SK-N-SH treated with all-trans-retinoic acid at 6 μM for 48 hours (cell line): ENCODE results near the gene OR4D1.

Source experiments
- ATAC-seq: fragments of 200-7000 bp; cut with Tn5 transposase; 3 replicates; pipeline ENCODE4 v1.9.1; 2020; ENCODE audit warnings: mild to moderate bottlenecking, moderate library complexity
- ARNTL ChIP-seq: fragments of 450-650 bp; formaldehyde crosslinking; IDR thresholded peaks from 2 replicates; pipeline ENCODE4 v1.5.0; 2020; ENCODE audit warnings: low read depth, mild to moderate bottlenecking, moderate library complexity, borderline replicate concordance
- BACH2 ChIP-seq: fragments of 250-450 bp; sonication (Bioruptor Pico); IDR thresholded peaks from 2 replicates; pipeline ENCODE4 v1.9.0; 2021; ENCODE audit warnings: mild to moderate bottlenecking, borderline replicate concordance
- CREB5 ChIP-seq: fragments of 250-450 bp; sonication (Bioruptor Pico); IDR thresholded peaks from 2 replicates; pipeline ENCODE4 v1.5.1; 2020; ENCODE audit warnings: low read depth, mild to moderate bottlenecking, moderate library complexity
- CSDC2 ChIP-seq: fragments of 250-450 bp; sonication (Bioruptor Pico); IDR thresholded peaks from 2 replicates; pipeline ENCODE4 v1.5.0; 2020; ENCODE audit warnings: mild to moderate bottlenecking, moderate library complexity
- ESRRG ChIP-seq: fragments of 250-450 bp; sonication (Bioruptor Pico); IDR thresholded peaks from 2 replicates; pipeline ENCODE4 v1.6.1; 2021; ENCODE audit warnings: mild to moderate bottlenecking
- ISL1 ChIP-seq: fragments of 250-450 bp; sonication (Bioruptor Pico); IDR thresholded peaks from 2 replicates; pipeline ENCODE4 v2.1.2; 2022; ENCODE audit warnings: mild to moderate bottlenecking, moderate library complexity
- OSR1 ChIP-seq: fragments of 250-450 bp; sonication (Bioruptor Pico); IDR thresholded peaks from 2 replicates; pipeline ENCODE4 v1.8.0; 2022; ENCODE audit warnings: moderate library complexity, mild to moderate bottlenecking, inconsistent platforms
- PPARA ChIP-seq: fragments of 250-450 bp; sonication (Bioruptor Pico); IDR thresholded peaks from 2 replicates; pipeline ENCODE4 v1.5.0; 2020; ENCODE audit warnings: mild to moderate bottlenecking, borderline replicate concordance
- RARB ChIP-seq: fragments of 250-450 bp; sonication (Bioruptor Pico); IDR thresholded peaks from 2 replicates; pipeline ENCODE4 v1.8.0; 2021; ENCODE audit warnings: mild to moderate bottlenecking, moderate library complexity
- TCF4 ChIP-seq: fragments of 250-450 bp; sonication (Bioruptor Pico); IDR thresholded peaks from 2 replicates; pipeline ENCODE4 v1.8.0; 2021; ENCODE audit warnings: mild to moderate bottlenecking, moderate library complexity, borderline replicate concordance
- TOX ChIP-seq: fragments of 250-450 bp; sonication (Bioruptor Pico); IDR thresholded peaks from 2 replicates; pipeline ENCODE4 v1.8.0; 2021; ENCODE audit warnings: mild to moderate bottlenecking, moderate library complexity, borderline replicate concordance
- ZC3H10 ChIP-seq: fragments of 250-450 bp; sonication (Bioruptor Pico); IDR thresholded peaks from 2 replicates; pipeline ENCODE4 v1.5.1; 2021; ENCODE audit warnings: mild to moderate bottlenecking, moderate library complexity
- ZFP3 ChIP-seq: fragments of 250-450 bp; sonication (Bioruptor Pico); IDR thresholded peaks from 2 replicates; pipeline ENCODE4 v1.5.0; 2020; ENCODE audit warnings: mild to moderate bottlenecking, moderate library complexity
- ZFP30 ChIP-seq: fragments of 450-650 bp; formaldehyde crosslinking; IDR thresholded peaks from 2 replicates; pipeline ENCODE4 v1.5.0; 2022; ENCODE audit warnings: mild to moderate bottlenecking, moderate library complexity
- ZNF565 ChIP-seq: fragments of 450-650 bp; formaldehyde crosslinking; conservative IDR thresholded peaks from 2 replicates; pipeline ENCODE4 v1.5.0; 2020; ENCODE audit warnings: low read depth, mild to moderate bottlenecking, moderate library complexity
- ZNF70 ChIP-seq: fragments of 450-650 bp; formaldehyde crosslinking; IDR thresholded peaks from 2 replicates; pipeline ENCODE4 v1.5.0; 2020; ENCODE audit warnings: mild to moderate bottlenecking, moderate library complexity
- ZNF8 ChIP-seq: fragments of 450-650 bp; formaldehyde crosslinking; IDR thresholded peaks from 2 replicates; pipeline ENCODE4 v1.5.0; 2020; ENCODE audit warnings: mild to moderate bottlenecking, moderate library complexity
- TF ChIP-seq, protein P1 (sequence below): fragments of 250-450 bp; sonication (Bioruptor Pico); IDR thresholded peaks from 2 replicates; pipeline ENCODE4 v1.8.0; 2021; ENCODE audit warnings: low read depth, mild to moderate bottlenecking, moderate library complexity, borderline replicate concordance
- TF ChIP-seq, protein P2 (sequence below): fragments of 250-450 bp; sonication (Bioruptor Pico); IDR thresholded peaks from 2 replicates; pipeline ENCODE4 v1.5.0; 2020; ENCODE audit warnings: mild to moderate bottlenecking, moderate library complexity
- TF ChIP-seq, protein P3 (sequence below): fragments of 250-450 bp; sonication (Bioruptor Pico); IDR thresholded peaks from 2 replicates; pipeline ENCODE4 v1.5.1; 2021; ENCODE audit warnings: mild to moderate bottlenecking, moderate library complexity
- TF ChIP-seq, protein P4 (sequence below): fragments of 250-450 bp; sonication (Bioruptor Pico); IDR thresholded peaks from 2 replicates; pipeline ENCODE4 v1.8.0; 2020; ENCODE audit warnings: mild to moderate bottlenecking, moderate library complexity, borderline replicate concordance

Gene OR4D1

GRCh38 chr17:58181796-58182195 is 33.6 kb downstream of the OR4D1 start:
- ATAC-seq, result no peak
- TF ChIP-seq ZFP30 (CRISPR knock-in tag) (no peak), ISL1 (CRISPR knock-in tag) (no peak), BACH2 (CRISPR knock-in tag) (no peak), ZC3H10 (CRISPR knock-in tag) (no peak), TOX (CRISPR knock-in tag) (no peak), TCF4 (CRISPR knock-in tag) (no peak), PPARA (no peak), ZNF565 (no peak), ZNF70 (no peak), ESRRG (CRISPR knock-in tag) (no peak), CSDC2 (CRISPR knock-in tag) (no peak), OSR1 (no peak), ZNF8 (CRISPR knock-in tag) (no peak), ARNTL (CRISPR knock-in tag) (no peak), ZFP3 (CRISPR knock-in tag) (no peak)
- TF ChIP-seq, protein P1, sequence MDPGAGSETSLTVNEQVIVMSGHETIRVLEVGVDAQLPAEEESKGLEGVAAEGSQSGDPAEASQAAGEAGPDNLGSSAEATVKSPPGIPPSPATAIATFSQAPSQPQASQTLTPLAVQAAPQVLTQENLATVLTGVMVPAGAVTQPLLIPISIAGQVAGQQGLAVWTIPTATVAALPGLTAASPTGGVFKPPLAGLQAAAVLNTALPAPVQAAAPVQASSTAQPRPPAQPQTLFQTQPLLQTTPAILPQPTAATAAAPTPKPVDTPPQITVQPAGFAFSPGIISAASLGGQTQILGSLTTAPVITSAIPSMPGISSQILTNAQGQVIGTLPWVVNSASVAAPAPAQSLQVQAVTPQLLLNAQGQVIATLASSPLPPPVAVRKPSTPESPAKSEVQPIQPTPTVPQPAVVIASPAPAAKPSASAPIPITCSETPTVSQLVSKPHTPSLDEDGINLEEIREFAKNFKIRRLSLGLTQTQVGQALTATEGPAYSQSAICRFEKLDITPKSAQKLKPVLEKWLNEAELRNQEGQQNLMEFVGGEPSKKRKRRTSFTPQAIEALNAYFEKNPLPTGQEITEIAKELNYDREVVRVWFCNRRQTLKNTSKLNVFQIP (CRISPR knock-in tag), result no peak
- TF ChIP-seq, protein P2, sequence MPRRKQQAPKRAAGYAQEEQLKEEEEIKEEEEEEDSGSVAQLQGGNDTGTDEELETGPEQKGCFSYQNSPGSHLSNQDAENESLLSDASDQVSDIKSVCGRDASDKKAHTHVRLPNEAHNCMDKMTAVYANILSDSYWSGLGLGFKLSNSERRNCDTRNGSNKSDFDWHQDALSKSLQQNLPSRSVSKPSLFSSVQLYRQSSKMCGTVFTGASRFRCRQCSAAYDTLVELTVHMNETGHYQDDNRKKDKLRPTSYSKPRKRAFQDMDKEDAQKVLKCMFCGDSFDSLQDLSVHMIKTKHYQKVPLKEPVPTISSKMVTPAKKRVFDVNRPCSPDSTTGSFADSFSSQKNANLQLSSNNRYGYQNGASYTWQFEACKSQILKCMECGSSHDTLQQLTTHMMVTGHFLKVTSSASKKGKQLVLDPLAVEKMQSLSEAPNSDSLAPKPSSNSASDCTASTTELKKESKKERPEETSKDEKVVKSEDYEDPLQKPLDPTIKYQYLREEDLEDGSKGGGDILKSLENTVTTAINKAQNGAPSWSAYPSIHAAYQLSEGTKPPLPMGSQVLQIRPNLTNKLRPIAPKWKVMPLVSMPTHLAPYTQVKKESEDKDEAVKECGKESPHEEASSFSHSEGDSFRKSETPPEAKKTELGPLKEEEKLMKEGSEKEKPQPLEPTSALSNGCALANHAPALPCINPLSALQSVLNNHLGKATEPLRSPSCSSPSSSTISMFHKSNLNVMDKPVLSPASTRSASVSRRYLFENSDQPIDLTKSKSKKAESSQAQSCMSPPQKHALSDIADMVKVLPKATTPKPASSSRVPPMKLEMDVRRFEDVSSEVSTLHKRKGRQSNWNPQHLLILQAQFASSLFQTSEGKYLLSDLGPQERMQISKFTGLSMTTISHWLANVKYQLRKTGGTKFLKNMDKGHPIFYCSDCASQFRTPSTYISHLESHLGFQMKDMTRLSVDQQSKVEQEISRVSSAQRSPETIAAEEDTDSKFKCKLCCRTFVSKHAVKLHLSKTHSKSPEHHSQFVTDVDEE (CRISPR knock-in tag), result no peak
- TF ChIP-seq, protein P3, sequence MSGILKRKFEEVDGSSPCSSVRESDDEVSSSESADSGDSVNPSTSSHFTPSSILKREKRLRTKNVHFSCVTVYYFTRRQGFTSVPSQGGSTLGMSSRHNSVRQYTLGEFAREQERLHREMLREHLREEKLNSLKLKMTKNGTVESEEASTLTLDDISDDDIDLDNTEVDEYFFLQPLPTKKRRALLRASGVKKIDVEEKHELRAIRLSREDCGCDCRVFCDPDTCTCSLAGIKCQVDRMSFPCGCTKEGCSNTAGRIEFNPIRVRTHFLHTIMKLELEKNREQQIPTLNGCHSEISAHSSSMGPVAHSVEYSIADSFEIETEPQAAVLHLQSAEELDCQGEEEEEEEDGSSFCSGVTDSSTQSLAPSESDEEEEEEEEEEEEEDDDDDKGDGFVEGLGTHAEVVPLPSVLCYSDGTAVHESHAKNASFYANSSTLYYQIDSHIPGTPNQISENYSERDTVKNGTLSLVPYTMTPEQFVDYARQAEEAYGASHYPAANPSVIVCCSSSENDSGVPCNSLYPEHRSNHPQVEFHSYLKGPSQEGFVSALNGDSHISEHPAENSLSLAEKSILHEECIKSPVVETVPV (CRISPR knock-in tag), result no peak

DNA sequence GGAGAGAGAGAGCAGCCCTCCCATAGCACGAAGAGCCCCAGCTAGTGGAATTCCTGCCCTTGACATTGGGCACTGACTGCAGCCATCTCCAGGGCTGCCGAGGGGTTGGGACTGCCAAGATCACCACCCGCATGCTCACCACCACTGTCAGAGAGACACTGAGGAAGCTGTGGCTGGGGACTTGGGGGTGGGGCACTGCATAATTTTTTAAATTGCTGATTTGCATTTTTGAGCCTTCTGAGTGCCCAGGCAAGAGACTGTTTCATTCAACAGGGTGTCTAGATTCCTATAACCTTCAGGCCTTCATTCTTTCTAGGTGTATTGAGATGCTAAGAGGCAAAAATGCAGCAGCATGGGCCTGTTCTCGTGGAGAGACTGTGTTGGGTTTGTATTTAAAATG is 35.3 kb downstream of the OR4D1 start:
- no peak for ATAC-seq
- TF ChIP-seq ESRRG (CRISPR knock-in tag) (no peak), RARB (CRISPR knock-in tag) (no peak), ZC3H10 (CRISPR knock-in tag) (no peak), ZFP3 (CRISPR knock-in tag) (no peak), ZFP30 (CRISPR knock-in tag) (no peak), ARNTL (CRISPR knock-in tag) (no peak), CREB5 (no peak), ZNF8 (CRISPR knock-in tag) (no peak), OSR1 (no peak), TCF4 (CRISPR knock-in tag) (no peak)
- TF ChIP-seq, protein P2 (CRISPR knock-in tag), result no peak
- TF ChIP-seq, protein P1 (CRISPR knock-in tag), result no peak
- TF ChIP-seq, protein P4, sequence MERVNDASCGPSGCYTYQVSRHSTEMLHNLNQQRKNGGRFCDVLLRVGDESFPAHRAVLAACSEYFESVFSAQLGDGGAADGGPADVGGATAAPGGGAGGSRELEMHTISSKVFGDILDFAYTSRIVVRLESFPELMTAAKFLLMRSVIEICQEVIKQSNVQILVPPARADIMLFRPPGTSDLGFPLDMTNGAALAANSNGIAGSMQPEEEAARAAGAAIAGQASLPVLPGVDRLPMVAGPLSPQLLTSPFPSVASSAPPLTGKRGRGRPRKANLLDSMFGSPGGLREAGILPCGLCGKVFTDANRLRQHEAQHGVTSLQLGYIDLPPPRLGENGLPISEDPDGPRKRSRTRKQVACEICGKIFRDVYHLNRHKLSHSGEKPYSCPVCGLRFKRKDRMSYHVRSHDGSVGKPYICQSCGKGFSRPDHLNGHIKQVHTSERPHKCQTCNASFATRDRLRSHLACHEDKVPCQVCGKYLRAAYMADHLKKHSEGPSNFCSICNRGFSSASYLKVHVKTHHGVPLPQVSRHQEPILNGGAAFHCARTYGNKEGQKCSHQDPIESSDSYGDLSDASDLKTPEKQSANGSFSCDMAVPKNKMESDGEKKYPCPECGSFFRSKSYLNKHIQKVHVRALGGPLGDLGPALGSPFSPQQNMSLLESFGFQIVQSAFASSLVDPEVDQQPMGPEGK (CRISPR knock-in tag), result no peak
- TF ChIP-seq, protein P3 (CRISPR knock-in tag), result no peak
